Measurements from ENCODE around the gene E4F1.

Gene E4F1

GRCh38 chr16:2210009-2210332 is 13.4 kb upstream of the E4F1 start:
- ATAC-seq, result no peak
- TF ChIP-seq GLIS3 (CRISPR knock-in tag; IDR thresholded peaks at IDR 0.05) (no peak), CREB5 (CRISPR knock-in tag; IDR thresholded peaks at IDR 0.05; ENCODE audit: low read depth) (no peak), RARB (CRISPR knock-in tag; IDR thresholded peaks at IDR 0.05) (no peak), ZFP30 (CRISPR knock-in tag; IDR thresholded peaks at IDR 0.05) (no peak), PPARA (CRISPR knock-in tag; IDR thresholded peaks at IDR 0.05; ENCODE audit: borderline replicate concordance) (no peak), TCF4 (CRISPR knock-in tag; IDR thresholded peaks at IDR 0.05; ENCODE audit: borderline replicate concordance) (no peak), OSR1 (CRISPR knock-in tag; IDR thresholded peaks at IDR 0.05) (no peak), ARNTL (CRISPR knock-in tag; IDR thresholded peaks at IDR 0.05; ENCODE audit: borderline replicate concordance, low read depth) (no peak), ZC3H10 (CRISPR knock-in tag; IDR thresholded peaks at IDR 0.05) (no peak), ESRRG (CRISPR knock-in tag; IDR thresholded peaks at IDR 0.05) (no peak), SNAI2 (CRISPR knock-in tag; IDR thresholded peaks at IDR 0.05) (no peak), ZNF8 (CRISPR knock-in tag; IDR thresholded peaks at IDR 0.05) (no peak), ZFP3 (CRISPR knock-in tag; IDR thresholded peaks at IDR 0.05) (no peak), CSRNP3 (CRISPR knock-in tag; IDR thresholded peaks at IDR 0.05) (no peak), TSHZ2 (CRISPR knock-in tag; IDR thresholded peaks at IDR 0.05) (no peak)

GRCh38 chr16:2210386-2211365 is 12.7 kb upstream of the E4F1 start, which contains the start of gene BRICD5:
BRICD5 (minus strand) TSS chr16:2210863; CDS start chr16:2210833, 30 bp downstream.
- no peak for TF ChIP-seq OSR1 (CRISPR knock-in tag; IDR thresholded peaks at IDR 0.05)
- no peak for TF ChIP-seq PATZ1 (CRISPR knock-in tag; IDR thresholded peaks at IDR 0.05; ENCODE audit: borderline replicate concordance)
- TF ChIP-seq ARNTL (CRISPR knock-in tag; IDR thresholded peaks at IDR 0.05; ENCODE audit: borderline replicate concordance, low read depth), result no peak
- no peak for TF ChIP-seq CREB5 (CRISPR knock-in tag; IDR thresholded peaks at IDR 0.05; ENCODE audit: low read depth)
- no peak for TF ChIP-seq TOX (CRISPR knock-in tag; IDR thresholded peaks at IDR 0.05; ENCODE audit: borderline replicate concordance)
- TF ChIP-seq POU6F1 (CRISPR knock-in tag; IDR thresholded peaks at IDR 0.05; ENCODE audit: borderline replicate concordance, low read depth), result no peak
- no peak for ATAC-seq
